Panc1 (cell line): Measurements from ENCODE around the gene RAB14.

ENCODE experiments used
- POLR2AphosphoS5 ChIP-seq: IDR thresholded peaks from 2 replicates; pipeline ENCODE4 v1.6.1; 2012; ENCODE audit warnings: mild to moderate bottlenecking, low read depth, low read length, moderate library complexity
- SIN3A ChIP-seq: IDR thresholded peaks from 2 replicates; pipeline ENCODE4 v1.6.1; 2012; ENCODE audit warnings: low read depth, mild to moderate bottlenecking, low read length, moderate library complexity, borderline replicate concordance; ENCODE audit not compliant: insufficient read depth
- TCF7L2 ChIP-seq: IDR thresholded peaks from 2 replicates; pipeline ENCODE4 v1.6.1; 2011; ENCODE audit warnings: mild to moderate bottlenecking, low read depth, low read length, inconsistent platforms
- TF ChIP-seq, protein P1 (sequence below): fragments of 450-650 bp; IDR thresholded peaks from 2 replicates; pipeline ENCODE4 v1.5.1; 2017; ENCODE audit warnings: mild to moderate bottlenecking
- TF ChIP-seq, protein P2 (sequence below), 2 experiments: IDR thresholded peaks; 2 replicates each; pipeline ENCODE4 v1.6.1; 2011 to 2012; ENCODE audit warnings: low read depth in 2 of 2, control low read depth in 1 of 2, low read length in 1 of 2, mild to moderate bottlenecking in 1 of 2, moderate library complexity in 1 of 2; ENCODE audit not compliant: insufficient read depth in 1 of 2

GRCh38 chr9:121171236-121171635 is 30.4 kb downstream of the RAB14 start:
- TF ChIP-seq, protein P1, sequence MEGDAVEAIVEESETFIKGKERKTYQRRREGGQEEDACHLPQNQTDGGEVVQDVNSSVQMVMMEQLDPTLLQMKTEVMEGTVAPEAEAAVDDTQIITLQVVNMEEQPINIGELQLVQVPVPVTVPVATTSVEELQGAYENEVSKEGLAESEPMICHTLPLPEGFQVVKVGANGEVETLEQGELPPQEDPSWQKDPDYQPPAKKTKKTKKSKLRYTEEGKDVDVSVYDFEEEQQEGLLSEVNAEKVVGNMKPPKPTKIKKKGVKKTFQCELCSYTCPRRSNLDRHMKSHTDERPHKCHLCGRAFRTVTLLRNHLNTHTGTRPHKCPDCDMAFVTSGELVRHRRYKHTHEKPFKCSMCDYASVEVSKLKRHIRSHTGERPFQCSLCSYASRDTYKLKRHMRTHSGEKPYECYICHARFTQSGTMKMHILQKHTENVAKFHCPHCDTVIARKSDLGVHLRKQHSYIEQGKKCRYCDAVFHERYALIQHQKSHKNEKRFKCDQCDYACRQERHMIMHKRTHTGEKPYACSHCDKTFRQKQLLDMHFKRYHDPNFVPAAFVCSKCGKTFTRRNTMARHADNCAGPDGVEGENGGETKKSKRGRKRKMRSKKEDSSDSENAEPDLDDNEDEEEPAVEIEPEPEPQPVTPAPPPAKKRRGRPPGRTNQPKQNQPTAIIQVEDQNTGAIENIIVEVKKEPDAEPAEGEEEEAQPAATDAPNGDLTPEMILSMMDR: no peak
- TF ChIP-seq, protein P2, sequence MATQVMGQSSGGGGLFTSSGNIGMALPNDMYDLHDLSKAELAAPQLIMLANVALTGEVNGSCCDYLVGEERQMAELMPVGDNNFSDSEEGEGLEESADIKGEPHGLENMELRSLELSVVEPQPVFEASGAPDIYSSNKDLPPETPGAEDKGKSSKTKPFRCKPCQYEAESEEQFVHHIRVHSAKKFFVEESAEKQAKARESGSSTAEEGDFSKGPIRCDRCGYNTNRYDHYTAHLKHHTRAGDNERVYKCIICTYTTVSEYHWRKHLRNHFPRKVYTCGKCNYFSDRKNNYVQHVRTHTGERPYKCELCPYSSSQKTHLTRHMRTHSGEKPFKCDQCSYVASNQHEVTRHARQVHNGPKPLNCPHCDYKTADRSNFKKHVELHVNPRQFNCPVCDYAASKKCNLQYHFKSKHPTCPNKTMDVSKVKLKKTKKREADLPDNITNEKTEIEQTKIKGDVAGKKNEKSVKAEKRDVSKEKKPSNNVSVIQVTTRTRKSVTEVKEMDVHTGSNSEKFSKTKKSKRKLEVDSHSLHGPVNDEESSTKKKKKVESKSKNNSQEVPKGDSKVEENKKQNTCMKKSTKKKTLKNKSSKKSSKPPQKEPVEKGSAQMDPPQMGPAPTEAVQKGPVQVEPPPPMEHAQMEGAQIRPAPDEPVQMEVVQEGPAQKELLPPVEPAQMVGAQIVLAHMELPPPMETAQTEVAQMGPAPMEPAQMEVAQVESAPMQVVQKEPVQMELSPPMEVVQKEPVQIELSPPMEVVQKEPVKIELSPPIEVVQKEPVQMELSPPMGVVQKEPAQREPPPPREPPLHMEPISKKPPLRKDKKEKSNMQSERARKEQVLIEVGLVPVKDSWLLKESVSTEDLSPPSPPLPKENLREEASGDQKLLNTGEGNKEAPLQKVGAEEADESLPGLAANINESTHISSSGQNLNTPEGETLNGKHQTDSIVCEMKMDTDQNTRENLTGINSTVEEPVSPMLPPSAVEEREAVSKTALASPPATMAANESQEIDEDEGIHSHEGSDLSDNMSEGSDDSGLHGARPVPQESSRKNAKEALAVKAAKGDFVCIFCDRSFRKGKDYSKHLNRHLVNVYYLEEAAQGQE (IDR thresholded peaks at IDR 0.05; ENCODE audit: insufficient read depth in 1 of 2, low read depth in 2 of 2, low read length in 1 of 2): no peak
- TF ChIP-seq POLR2AphosphoS5 (no peak), SIN3A (no peak), TCF7L2 (no peak)
